ENCODE results near the gene POLR1F.

POLR1F gene

DNA sequence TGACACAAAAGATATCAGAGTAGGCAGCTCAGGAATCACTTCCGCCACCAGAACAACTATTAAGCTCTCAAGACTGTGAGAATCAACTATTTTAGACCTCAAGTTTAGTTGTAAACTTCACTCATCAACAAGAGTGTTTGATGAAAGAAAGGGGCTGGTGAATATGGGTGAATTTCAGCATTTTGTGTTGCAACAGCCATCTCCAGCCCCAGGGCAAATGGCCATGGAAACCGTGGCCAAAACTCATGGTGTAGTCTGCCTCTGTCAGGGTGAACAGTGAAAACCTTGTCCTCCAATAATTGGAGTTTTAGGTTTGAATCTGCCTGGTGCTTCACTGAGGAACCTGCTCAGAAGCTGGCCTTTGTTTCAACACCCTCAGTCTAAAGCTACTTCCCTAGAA lies 60.0 kb downstream of the POLR1F start:
- no peak for DNase-seq (ENCODE audit: low spot score in 2 of 2)
- H3K27me3 ChIP-seq (ENCODE audit: low read depth): peaks cover 6% of the 10 kb centered on the region; the same call in 1 of the 2 replicates
- in situ Hi-C loops (cut with MboI; ENCODE audit: low sequenced_read_pairs): no loop called here

More for the DNA sequence above, 60.0 kb downstream of the POLR1F start:
- Histone ChIP-seq H3K9me3 (no peaks in the 10 kb centered on the region), H3K4me1 (no peaks in the 10 kb centered on the region), H3K4me3 (no peak overlapping the region), H3K36me3 (replicated peaks) (no peaks in the 10 kb centered on the region)

All from HAP-1 (cell line).